ENCODE results near the gene FANCE.

Gene FANCE

GRCh38 chr6:35441642-35442041 is 10.5 kb upstream of the FANCE start:
- no peak for DNase-seq (ENCODE audit: low read depth)
- H3K4me3 ChIP-seq (ENCODE audit: low read depth, low read length): no peak overlapping the region
- no peak for TF ChIP-seq CTCF (conservative IDR thresholded peaks at IDR 0.05; ENCODE audit: low read depth, low read length)

- TF ChIP-seq CTCF (conservative IDR thresholded peaks at IDR 0.05; ENCODE audit: low read depth, low read length): no peak
- no peak for DNase-seq (ENCODE audit: low read depth)
- H3K4me3 ChIP-seq (ENCODE audit: low read depth, low read length): no peak overlapping the region
These were observed 9.4 kb upstream of the FANCE start for GRCh38 chr6:35442693-35443092.

GRCh38 chr6:35443341-35444030 is 8.7 kb upstream of the FANCE start:
- no peak for TF ChIP-seq CTCF (conservative IDR thresholded peaks at IDR 0.05; ENCODE audit: low read depth, low read length)
- no peak overlapping the region for H3K4me3 ChIP-seq (ENCODE audit: low read depth, low read length)
- no peak for DNase-seq (ENCODE audit: low read depth)

- TF ChIP-seq CTCF (conservative IDR thresholded peaks at IDR 0.05; ENCODE audit: low read depth, low read length): no peak
- peak; percentile 26 for DNase-seq (ENCODE audit: low read depth)
These were observed 6.4 kb upstream of the FANCE start for GRCh38 chr6:35445691-35446090.

GRCh38 chr6:35448191-35448590 is 3.9 kb upstream of the FANCE start:
- H3K4me3 ChIP-seq (ENCODE audit: low read depth, low read length): no peak overlapping the region
- no peak for DNase-seq (ENCODE audit: low read depth)
- no peak for TF ChIP-seq CTCF (conservative IDR thresholded peaks at IDR 0.05; ENCODE audit: low read depth, low read length)

More at GRCh38 chr6:35445691-35446090, 6.4 kb upstream of the FANCE start:
- no peak overlapping the region for H3K4me3 ChIP-seq (ENCODE audit: low read depth, low read length)

GRCh38 chr6:35449287-35449881 is 2.8 kb upstream of the FANCE start:
- peak; percentile 77 for TF ChIP-seq CTCF (conservative IDR thresholded peaks at IDR 0.05; ENCODE audit: low read depth, low read length)
- DNase-seq (ENCODE audit: low read depth): peak; percentile 85
- no peak overlapping the region for H3K4me3 ChIP-seq (ENCODE audit: low read depth, low read length)
